GM13977 (cell line): ENCODE data around the gene MSLN.
"Not testable (repeated sequence)": the region's sequence is repeated elsewhere in the genome, so short reads cannot be mapped to it uniquely, and the experiment has no call there.

Experiments
- DNase-seq: peaks from one replicate; pipeline ENCODE4 v3.0.0; 2012; ENCODE audit warnings: low spot score
- CTCF ChIP-seq: IDR thresholded peaks from 2 replicates; pipeline ENCODE4 v1.5.1; 2012; ENCODE audit warnings: mild to moderate bottlenecking, control low read depth; ENCODE audit not compliant: insufficient read depth; ENCODE audit errors: extremely low read depth, missing control alignments
- in situ Hi-C: fragments of 300-500 bp; cut with MboI; formaldehyde crosslinking; loops from one replicate; pipeline ENCODE4 v1.12.0; 2022; ENCODE audit warnings: low sequenced_read_pairs, low pct_unique_long_range_greater_than_20kb, mixed read lengths, inconsistent platforms; ENCODE audit not compliant: unreplicated experiment

The MSLN gene

GRCh38 chr16:772959-773358 lies 12.4 kb downstream of the MSLN start:
- no peak for DNase-seq
- in situ Hi-C loops = no loop called here
- TF ChIP-seq CTCF = no peak

GRCh38 chr16:774086-775001 lies 13.8 kb downstream of the MSLN start:
- TF ChIP-seq CTCF = no peak
- in situ Hi-C loops = no loop called here

GRCh38 chr16:775236-775796 lies 14.8 kb downstream of the MSLN start:
- in situ Hi-C loops = no loop called here
- DNase-seq = no peak
- TF ChIP-seq CTCF = no peak

More at GRCh38 chr16:774086-775001, 13.8 kb downstream of the MSLN start:
- no peak for DNase-seq

GRCh38 chr16:776298-776697 lies 15.8 kb downstream of the MSLN start:
- DNase-seq, in situ Hi-C loops: not testable (repeated sequence)

GRCh38 chr16:776824-777223 lies 16.3 kb downstream of the MSLN start:
- no peak for TF ChIP-seq CTCF
- DNase-seq = no peak
- in situ Hi-C loops = no loop called here

- TF ChIP-seq CTCF = no peak
- no peak for DNase-seq
- in situ Hi-C loops = no loop called here
Observed at GRCh38 chr16:777826-778225, 17.3 kb downstream of the MSLN start.

- in situ Hi-C loops = no loop called here
- no peak for TF ChIP-seq CTCF
- DNase-seq = no peak
Observed at GRCh38 chr16:778447-778846, 17.9 kb downstream of the MSLN start.
